Activated T-cell treated with anti-CD3 and anti-CD28 coated beads, Interleukin-2, amount 50 U/mL, for 48 hours (primary cell): ENCODE results near the gene SPIN2B.
"Not testable (repeated sequence)": the region's sequence is repeated elsewhere in the genome, so short reads cannot be mapped to it uniquely, and the experiment has no call there.

Experiments
- DNase-seq, 2 experiments: peaks; one replicate each; pipeline ENCODE4 v3.0.0-alpha.2; 2020

Gene SPIN2B

DNA sequence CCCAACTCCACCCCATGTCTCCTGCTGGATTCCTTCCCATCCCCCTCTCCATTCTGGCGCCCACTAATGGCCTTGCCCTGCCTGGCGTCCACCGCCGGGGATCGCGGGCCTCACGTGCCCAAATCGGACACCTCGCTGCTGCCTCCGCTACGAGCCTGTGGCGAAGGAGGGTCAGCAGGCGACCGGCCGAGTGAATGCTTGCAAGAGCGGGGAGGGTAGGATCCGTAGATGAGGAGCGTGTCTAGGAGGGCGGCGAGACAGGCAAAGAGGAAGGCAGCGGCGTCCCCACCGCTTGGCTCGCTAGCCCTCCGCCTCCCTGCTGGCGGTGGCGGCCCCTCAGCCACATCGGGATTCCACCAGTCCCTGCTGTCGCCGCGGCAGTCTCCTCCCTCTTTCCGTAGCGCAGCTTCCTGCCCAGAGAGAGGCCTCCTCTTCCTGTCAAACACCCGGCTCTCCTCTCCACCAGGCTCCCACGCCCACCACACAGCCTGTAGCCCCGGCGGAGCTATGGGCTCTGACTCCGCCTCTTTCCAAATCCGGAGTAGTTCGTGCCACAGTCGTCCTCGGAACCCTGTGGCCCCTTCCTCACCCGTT, at the start of gene SPIN2B:
SPIN2B (minus strand) TSS at position 387 of the 594 bp plus-strand sequence.
- peak; percentile 79 to 85 for DNase-seq

DNA sequence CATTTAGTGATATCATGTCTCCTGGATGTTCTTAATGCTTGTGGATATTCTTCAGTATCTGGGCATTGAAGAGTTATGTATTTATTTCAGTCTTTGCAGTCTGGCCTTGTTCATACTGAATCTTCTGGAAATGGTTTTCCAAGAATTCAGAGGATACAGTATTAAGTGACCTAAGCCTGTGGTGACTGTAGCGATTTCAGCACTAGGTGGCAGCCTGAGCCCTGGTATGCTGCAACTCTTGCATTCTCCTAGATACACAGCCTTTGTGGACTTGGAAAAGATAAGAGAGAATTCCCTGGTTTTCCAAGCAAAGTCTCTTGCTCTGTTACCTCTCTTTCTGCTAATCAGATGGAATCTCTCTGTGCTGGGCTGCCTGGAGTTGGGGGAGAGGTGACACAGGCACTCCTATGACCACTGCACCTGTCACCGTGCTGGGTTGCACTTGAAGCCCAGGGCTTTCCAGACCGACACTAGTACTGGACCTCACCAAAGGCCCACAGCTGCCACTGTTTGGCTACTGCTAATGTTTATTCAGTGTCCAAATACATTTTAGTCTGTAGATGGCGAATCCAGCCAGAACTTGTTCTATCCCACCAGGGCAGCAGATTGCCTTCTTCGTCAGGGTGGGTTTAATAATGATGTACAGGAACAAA, 35.2 kb upstream of the SPIN2B start:
- no peak for DNase-seq

GRCh38 chrX:57155171-57155570, 33.8 kb upstream of the SPIN2B start:
- DNase-seq, result no peak

GRCh38 chrX:57152222-57152621, 30.9 kb upstream of the SPIN2B start:
- DNase-seq, result not testable (repeated sequence)

- no peak for DNase-seq
Measured at GRCh38 chrX:57138674-57139073, 17.3 kb upstream of the SPIN2B start.

- no peak for DNase-seq
Measured at GRCh38 chrX:57137501-57137900, 16.2 kb upstream of the SPIN2B start.

DNA sequence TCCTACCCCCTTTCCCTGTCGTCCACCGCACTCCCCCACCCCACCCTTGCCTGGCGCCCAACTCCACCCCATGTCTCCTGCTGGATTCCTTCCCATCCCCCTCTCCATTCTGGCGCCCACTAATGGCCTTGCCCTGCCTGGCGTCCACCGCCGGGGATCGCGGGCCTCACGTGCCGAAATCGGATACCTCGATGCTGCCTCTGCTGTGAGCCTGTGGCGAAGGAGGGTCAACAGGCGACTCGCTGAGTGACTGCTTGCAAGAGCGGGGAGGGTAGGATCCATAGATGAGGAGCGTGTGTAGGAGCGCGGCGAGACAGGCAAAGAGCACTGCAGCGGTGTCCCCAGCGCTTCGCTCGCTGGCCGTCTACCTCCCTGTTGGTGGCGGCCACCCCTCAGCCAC, 15.7 kb upstream of the SPIN2B start, which contains the start of gene SPIN2A:
SPIN2A (minus strand) TSS at position 325 of the 400 bp plus-strand sequence. CDS start 800 bp downstream, outside the sequence.
- not testable (repeated sequence) for DNase-seq

DNA sequence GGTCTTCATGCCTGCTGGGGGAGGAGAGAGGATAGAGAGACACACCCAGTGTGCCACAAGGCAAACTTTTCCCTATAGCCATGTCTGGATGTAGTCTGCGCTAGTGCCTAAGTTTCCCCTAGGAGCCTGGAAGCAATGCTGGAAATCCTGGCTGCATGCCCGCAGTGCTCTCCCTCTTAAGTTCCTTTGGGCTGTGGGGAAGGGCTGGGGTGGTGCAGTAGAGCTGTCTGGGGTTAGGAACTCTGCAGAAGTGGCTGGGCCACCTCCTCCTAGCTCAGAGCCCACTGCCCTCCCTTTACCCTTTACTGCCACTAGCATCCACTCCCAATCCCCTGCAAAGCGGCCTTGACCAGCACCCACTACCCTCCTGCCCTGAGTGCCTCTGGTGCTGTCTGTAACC, 15.2 kb upstream of the SPIN2B start:
- not testable (repeated sequence) for DNase-seq

GRCh38 chrX:57135287-57135686, 13.9 kb upstream of the SPIN2B start:
- no peak for DNase-seq

GRCh38 chrX:57134702-57135101, 13.4 kb upstream of the SPIN2B start:
- no peak for DNase-seq

- DNase-seq, result no peak
Measured at GRCh38 chrX:57133706-57134105, 12.4 kb upstream of the SPIN2B start.

DNA sequence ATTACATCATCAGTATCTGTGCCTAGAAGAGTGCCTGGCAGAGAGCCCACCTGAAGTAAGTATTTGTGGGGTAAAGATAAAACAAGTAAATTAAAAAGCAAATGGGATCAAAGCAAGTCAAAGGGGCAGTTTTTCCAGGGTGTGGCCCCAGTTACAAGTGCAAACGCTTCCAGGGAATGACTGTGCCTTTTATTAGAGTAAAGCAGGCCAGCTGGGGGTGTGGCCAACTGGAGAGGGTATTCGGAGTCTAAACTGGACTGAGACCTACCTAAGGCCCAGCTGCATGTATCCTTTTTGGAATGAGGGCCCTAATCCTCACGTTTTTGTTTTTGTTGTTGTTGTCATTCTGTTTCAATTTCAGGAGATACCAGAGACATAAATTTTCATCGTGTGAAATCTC, 11.9 kb upstream of the SPIN2B start:
- DNase-seq, result not testable (repeated sequence)

- DNase-seq, result no peak
Measured at GRCh38 chrX:57132046-57132445, 10.7 kb upstream of the SPIN2B start.

DNA sequence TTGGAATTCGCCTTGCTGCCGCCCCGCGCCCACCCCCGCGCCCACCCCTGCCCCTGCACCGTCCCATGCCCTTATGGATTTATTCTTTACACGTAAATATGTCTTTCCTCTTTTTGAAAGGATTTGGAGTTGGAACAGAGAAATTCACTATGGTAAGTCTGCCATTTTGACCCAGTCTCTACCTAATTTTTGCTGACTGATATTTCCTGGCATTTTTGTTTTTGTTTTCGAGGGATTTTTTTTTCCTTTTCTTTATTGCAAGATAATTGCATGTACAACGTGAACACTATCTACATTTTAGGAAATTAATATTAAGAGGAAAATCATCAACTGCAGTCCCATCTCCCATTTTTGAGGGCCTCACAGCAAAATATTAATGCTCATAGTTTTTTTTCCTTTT, 468 bp upstream of the SPIN2B start:
- DNase-seq, result no peak

DNA sequence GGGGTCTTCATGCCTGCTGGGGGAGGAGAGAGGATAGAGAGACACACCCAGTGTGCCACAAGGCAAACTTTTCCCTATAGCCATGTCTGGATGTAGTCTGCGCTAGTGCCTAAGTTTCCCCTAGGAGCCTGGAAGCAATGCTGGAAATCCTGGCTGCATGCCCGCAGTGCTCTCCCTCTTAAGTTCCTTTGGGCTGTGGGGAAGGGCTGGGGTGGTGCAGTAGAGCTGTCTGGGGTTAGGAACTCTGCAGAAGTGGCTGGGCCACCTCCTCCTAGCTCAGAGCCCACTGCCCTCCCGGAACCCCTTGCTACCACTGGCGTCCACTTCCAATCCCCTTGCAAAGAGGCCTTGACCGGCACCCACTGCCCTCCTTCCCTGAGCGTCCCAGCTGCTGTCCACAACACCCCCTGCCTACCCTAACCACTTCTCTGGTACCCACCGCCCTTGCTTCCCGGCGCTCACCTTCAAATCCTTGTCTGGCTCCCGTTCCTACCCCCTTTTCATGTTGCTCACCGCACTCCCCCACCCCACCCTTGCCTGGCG, 658 bp downstream of the SPIN2B start:
- not testable (repeated sequence) for DNase-seq

GRCh38 chrX:57119416-57119815, 1.9 kb downstream of the SPIN2B start:
- DNase-seq, result no peak

GRCh38 chrX:57117566-57117965, 3.8 kb downstream of the SPIN2B start:
- not testable (repeated sequence) for DNase-seq

DNA sequence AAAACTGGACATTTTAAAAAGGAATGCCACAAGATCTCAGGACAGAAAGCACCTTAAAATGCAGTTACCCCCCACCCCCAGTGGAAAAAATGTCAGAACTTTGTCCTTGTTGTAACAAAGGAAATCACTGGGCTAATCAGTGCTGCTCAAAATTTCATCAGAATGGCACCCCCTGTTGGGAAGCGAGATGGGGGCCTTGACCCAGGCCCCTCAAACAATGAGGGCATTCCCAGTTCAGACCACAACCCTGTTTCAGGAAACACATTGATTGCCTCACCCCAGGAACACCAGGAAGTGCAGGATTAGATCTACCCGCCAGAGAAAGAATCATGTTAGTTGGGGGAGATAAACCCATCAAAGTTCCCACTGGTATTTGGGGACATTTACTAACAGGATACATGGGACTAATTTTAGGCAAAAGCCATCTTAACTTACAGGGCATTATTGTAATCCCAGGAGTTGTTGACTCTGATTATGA, 16.4 kb downstream of the SPIN2B start:
- DNase-seq, result no peak

DNA sequence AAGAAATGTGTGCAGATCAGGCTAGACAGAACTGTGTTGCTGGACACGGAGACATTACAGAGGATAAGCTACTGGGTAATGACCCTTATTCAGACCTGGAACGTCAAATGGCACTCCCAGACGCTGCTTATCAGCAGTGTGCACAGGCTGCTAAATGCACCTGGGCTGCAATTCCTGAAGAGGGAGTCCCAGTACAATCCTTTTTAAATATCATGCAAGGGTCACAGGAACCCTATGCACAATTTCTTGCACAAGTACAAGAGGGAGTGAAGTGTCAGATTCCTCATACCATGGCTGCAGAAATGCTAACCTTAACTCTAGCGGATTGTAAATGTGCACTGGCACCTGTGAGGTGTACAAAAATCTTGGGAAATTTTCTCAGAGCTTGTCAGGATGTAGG, 16.9 kb downstream of the SPIN2B start:
- no peak for DNase-seq

- no peak for DNase-seq
Measured at GRCh38 chrX:57103489-57103888, 17.9 kb downstream of the SPIN2B start.

- DNase-seq, result not testable (repeated sequence)
Measured at GRCh38 chrX:57102918-57103317, 18.4 kb downstream of the SPIN2B start.

DNA sequence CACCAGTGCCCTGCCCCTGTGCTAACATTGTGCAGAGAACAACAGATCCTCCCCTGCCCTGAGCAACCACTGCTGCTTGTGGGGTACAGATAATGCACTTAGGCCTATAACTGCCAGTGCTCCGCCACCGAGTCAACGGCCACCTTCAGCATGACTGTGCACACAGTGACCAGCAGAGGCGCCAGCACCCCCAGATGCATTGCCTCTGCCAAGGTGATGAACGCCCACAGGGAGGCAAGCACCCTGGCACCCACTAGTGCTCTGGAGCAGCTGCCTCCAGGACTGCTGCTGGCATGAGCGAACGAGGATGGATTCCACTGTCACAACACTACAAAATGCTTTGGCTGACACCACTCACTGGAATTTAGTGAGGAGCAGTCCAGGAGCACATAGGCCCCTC, 38.2 kb downstream of the SPIN2B start:
- no peak for DNase-seq

GRCh38 chrX:57074458-57074857, 46.9 kb downstream of the SPIN2B start:
- no peak for DNase-seq
